ENCODE data around the gene MEF2D. TPM values are rescaled to one million over a fixed set of nuclear protein-coding genes. Genes with fewer than 3 reads are reported as not detected.

Gene MEF2D
- total RNA-seq, 1 donor from 2014 or later = 16.6 TPM

DNA sequence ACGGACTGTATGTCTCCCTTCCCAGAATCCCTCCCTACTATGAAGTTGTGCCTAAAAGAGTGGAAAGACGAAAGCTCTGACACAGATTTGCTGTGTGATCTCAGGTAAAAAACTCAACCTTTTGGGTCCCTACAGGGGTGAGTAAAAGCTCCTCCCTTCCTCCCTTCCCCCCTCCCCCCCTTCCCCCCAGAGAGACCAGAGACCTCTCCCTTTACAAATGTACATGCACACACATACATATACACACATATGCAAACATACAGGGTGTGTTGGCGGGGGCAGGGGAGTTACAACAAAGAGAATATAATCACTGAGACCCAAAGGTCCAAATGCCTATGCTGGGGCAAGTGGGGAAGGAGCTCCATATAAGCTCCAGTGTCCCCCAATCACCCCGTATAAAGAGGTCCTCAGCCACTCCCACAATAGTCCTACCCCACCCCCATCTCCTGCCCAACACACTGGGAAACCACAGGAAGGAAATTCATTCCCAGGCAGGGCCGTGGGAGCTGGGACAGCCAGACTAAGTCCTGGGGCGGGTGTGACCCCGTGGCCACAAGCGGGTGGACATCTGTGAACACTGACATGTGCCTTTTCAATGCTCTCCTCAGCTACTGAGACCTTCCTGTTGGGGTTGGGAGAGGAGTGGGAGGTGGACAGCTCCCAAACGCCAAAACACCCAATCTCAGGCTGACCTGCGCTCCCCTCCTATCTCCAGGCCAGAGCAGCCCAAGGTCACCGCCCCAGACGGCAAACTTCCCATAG lies 2.0 kb downstream of the MEF2D start:
- DNase-seq (ENCODE audit: low read depth) = no peak
- no peaks in the 10 kb centered on the region for H3K36me3 ChIP-seq (ENCODE audit: control insufficient read depth, insufficient read depth, low read length)
- no peaks in the 10 kb centered on the region for H3K27me3 ChIP-seq (ENCODE audit: control insufficient read depth, insufficient read depth, low read length)
- peak overlapping the region; percentile 98 for H3K4me3 ChIP-seq (ENCODE audit: low read depth, low read length)
- TF ChIP-seq CTCF (IDR thresholded peaks at IDR 0.05; ENCODE audit: insufficient read depth, low read length, poor library complexity, severe bottlenecking) = no peak

DNA sequence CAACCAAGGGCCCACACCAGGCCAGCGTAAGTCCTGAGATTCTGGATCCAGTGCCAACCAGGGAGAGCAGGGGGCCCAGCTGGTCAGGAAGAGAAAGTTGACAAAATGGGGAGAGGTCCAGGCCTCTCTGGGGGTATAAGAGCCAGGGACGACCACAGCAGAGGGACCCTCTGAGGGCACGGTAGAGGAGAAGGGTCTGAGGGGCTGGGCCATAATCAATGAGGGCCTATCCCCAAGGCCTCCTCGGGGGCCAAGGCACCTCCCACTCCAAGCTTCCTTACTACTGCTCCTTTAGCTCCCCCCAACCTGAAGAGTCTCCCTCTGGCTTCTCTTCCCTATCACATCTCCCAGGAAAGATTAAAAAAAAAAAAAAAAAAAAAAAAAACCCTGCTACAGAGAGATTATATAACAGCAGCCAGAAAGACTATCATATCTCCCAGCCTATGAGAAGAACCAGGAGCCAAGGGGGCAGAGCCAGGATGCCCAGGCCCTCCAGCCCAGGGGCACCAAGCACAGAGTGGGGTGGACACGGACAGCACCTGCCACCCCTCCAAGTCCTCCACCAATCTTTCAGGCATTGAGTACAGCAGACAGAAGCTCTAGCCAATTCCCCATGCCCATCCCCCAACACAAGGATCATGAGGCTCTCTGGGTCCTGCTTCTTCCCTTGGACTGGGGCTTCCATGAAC lies 2.7 kb downstream of the MEF2D start:
- H3K36me3 ChIP-seq (ENCODE audit: control insufficient read depth, insufficient read depth, low read length) = no peaks in the 10 kb centered on the region
- H3K4me3 ChIP-seq (ENCODE audit: low read depth, low read length) = no peak overlapping the region
- TF ChIP-seq CTCF (IDR thresholded peaks at IDR 0.05; ENCODE audit: insufficient read depth, low read length, poor library complexity, severe bottlenecking) = no peak
- H3K27me3 ChIP-seq (ENCODE audit: control insufficient read depth, insufficient read depth, low read length) = no peaks in the 10 kb centered on the region
- DNase-seq (ENCODE audit: low read depth) = no peak

GRCh38 chr1:156497078-156497742 lies 3.4 kb downstream of the MEF2D start:
- no peaks in the 10 kb centered on the region for H3K27me3 ChIP-seq (ENCODE audit: control insufficient read depth, insufficient read depth, low read length)
- no peak overlapping the region for H3K4me3 ChIP-seq (ENCODE audit: low read depth, low read length)

GRCh38 chr1:156496211-156496761 lies 4.3 kb downstream of the MEF2D start:
- Histone ChIP-seq H3K36me3 (ENCODE audit: control insufficient read depth, insufficient read depth, low read length) (no peaks in the 10 kb centered on the region), H3K27me3 (ENCODE audit: control insufficient read depth, insufficient read depth, low read length) (no peaks in the 10 kb centered on the region), H3K4me3 (ENCODE audit: low read depth, low read length) (no peak overlapping the region)
- TF ChIP-seq CTCF (IDR thresholded peaks at IDR 0.05; ENCODE audit: insufficient read depth, low read length, poor library complexity, severe bottlenecking) = no peak
- DNase-seq (ENCODE audit: low read depth) = no peak

More at GRCh38 chr1:156497078-156497742, 3.4 kb downstream of the MEF2D start:
- no peaks in the 10 kb centered on the region for H3K36me3 ChIP-seq (ENCODE audit: control insufficient read depth, insufficient read depth, low read length)
- no peak for TF ChIP-seq CTCF (IDR thresholded peaks at IDR 0.05; ENCODE audit: insufficient read depth, low read length, poor library complexity, severe bottlenecking)
- DNase-seq (ENCODE audit: low read depth) = no peak

DNA sequence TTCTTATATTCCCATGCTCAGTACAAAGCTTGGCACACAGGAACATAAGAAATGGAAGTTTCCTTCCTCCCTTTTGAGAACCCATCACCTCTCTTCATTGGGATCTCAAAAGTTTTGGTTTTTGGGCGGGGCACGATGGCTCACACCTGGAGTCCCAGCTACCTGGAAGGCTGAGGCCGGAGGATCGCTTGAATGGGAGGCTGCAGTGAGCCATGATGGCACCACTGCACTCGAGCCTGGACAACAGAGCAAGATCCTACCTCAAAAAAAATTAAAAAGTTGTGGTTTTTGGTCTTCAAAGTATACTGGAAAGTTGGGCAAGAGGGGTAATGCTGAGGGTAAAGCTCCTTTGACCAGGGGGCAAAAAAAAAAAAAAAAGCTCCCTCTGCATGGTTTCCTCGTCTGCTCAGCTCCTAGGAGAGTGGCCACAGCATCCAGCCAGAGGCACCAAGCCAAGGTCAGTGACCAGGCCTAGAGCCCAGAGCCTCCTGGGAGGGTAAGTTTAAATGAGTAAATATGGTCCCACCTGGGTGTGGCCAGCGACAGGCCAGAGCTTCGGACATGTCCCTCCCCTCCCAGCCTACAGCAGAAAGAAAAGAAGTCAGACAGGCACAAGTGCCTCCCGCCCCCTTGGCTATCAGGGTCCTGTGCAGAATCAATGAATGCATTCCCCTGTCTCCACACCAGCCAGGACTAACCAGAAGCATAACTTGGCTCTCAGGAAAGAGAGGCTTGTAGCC lies 5.0 kb downstream of the MEF2D start:
- no peak for TF ChIP-seq CTCF (IDR thresholded peaks at IDR 0.05; ENCODE audit: insufficient read depth, low read length, poor library complexity, severe bottlenecking)
- Histone ChIP-seq H3K27me3 (ENCODE audit: control insufficient read depth, insufficient read depth, low read length) (no peaks in the 10 kb centered on the region), H3K4me3 (ENCODE audit: low read depth, low read length) (no peak overlapping the region), H3K36me3 (ENCODE audit: control insufficient read depth, insufficient read depth, low read length) (no peaks in the 10 kb centered on the region)
- DNase-seq (ENCODE audit: low read depth) = no peak
